ENCODE results near the gene MINAR2.
A peak's percentile ranks its signal among the peaks of the same experiment; 100 is the strongest.

Gene MINAR2

GRCh38 chr5:129747572-129748407 is at the start of gene MINAR2:
TSS of gene MINAR2 (plus strand) at chr5:129748094. CDS start at chr5:129748191, 97 bp downstream.
- no peak for DNase-seq (ENCODE audit: low read depth)

GRCh38 chr5:129698661-129699060 is 49.2 kb upstream of the MINAR2 start:
- DNase-seq (ENCODE audit: low read depth), result no peak

DNA sequence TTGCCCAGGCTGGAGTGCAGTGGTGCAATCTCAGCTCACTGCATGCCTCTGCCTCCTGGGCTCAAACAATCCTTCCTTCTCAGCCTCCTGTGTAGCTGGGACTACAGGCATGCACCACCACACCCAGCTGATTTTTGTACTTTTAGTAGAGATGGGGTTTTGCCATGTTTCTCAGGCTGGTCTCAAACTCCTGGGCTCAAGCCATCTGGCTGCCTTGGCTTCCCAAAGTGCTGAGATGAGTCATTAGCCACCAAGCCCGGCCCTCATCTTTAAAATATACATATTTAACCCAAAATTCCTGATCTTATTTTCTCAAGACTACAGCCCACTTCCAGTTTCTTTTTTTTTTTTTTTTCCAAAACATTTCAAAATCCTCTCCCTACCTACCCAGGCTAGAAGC is 31.7 kb upstream of the MINAR2 start:
- no peak for DNase-seq (ENCODE audit: low read depth)

DNA sequence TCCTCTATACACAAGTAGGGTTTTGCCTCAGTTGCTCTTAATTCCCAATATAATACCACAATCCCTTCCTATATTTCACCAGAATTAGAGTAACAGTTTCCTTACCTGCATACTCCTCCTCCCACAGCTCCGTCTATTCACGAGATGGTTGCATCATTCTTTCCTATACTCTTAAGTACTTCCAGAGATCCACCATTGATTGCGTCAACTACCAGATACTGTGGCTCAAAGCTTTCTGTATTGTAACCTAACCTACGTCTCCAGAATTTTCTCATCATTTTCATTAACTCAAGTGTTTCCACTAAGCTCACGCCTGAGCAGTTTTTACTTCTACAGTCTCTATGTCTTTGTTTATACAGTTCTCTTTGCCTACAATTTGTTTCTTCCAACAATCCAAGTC is 31.2 kb upstream of the MINAR2 start:
- DNase-seq (ENCODE audit: low read depth), result no peak

- no peak for DNase-seq (ENCODE audit: low read depth)
These were observed 30.1 kb upstream of the MINAR2 start for GRCh38 chr5:129717751-129718310.

- DNase-seq (ENCODE audit: low read depth), result no peak
These were observed 29.3 kb upstream of the MINAR2 start for GRCh38 chr5:129718471-129719090.

DNA sequence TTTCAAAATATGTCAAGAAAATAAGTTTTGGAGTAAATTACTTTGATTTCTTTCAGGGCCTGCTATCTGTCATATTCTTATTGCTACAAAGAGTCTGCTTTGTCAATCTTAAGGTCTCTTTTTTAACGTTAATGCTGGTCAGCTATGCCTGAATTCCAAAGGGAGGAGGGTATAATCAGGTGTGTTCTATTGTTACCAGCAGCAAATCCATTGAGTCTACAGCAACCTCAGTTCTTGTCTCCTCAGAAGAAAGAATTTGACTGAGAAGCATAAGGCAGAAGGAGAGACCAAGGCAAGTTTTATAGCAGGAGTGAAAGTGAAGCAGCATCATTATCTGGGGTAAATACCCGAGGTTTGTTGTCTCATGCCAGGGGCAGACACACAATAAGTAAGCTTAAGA is 23.7 kb upstream of the MINAR2 start:
- no peak for DNase-seq (ENCODE audit: low read depth)

DNA sequence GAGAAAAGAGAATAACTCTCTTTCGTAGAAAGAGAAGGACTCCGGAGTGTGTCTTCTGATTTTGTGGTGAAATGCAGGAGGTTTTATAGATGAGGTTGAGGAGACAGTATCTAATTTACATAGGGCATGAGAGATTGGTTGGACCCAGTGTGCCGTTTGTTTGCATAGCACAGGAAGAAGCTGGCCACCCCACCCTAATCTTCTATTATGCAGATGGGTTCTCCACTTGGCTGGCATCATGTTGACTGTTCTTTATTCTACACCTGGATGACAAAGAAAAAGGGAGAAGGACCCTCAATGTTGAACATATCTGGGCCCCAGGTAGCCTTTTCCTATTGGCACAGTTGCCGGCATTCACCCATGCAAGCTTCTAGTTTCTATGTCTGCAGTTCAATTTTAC is 23.2 kb upstream of the MINAR2 start:
- DNase-seq (ENCODE audit: low read depth), result no peak

DNA sequence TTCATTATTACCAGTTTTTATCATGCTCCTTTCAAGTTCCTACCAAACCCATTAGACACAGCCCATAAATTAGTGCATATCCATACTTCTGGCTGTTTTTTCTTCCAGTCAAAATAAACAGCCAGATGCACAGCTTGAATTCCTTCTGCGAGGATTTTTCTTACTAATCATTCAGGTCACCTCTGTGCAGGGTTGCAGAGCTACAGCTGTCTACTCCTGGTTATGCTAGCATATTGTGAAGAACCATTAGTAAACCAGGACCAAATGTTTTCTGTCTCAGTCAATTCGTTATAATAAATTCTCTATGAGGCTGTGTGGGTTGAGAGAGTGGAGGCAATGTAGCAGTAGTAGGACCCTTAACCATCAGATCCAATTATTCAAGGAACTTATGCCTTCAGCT is 8.1 kb upstream of the MINAR2 start:
- DNase-seq (ENCODE audit: low read depth), result no peak

DNA sequence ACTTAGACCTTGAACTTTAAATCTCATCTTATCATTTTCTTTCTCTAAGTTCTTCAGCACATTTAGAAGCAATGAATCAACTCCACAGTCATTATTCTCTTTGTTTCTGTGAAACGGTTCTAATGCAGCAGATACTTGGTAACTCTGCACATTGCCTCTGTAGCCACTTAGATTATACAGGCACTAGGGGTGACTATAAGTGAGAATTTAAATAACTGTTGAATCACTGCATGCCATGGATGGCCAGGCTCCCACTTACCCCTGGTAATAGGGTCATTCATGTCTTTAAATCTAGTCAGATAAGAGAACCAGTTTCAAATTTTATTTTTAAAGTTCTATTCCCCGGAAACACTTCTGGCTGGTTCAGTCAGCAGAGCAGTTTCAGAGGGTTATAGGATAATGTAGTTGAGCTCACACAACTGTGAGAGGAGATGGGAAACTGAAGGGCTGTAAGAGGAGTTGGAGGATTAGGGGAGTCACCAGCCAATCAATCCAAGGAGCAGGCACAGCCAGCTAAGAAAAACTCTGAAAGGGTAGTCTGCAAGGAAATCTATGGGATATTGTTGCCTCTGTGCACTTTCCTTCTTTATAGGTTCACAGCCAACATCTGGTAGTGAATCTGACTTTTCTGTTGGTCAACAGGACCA is 4.2 kb upstream of the MINAR2 start:
- no peak for DNase-seq (ENCODE audit: low read depth)

GRCh38 chr5:129745997-129746396 is 1.9 kb upstream of the MINAR2 start:
- no peak for DNase-seq (ENCODE audit: low read depth)

GRCh38 chr5:129746876-129747275 is 1.0 kb upstream of the MINAR2 start:
- DNase-seq (ENCODE audit: low read depth), result no peak

DNA sequence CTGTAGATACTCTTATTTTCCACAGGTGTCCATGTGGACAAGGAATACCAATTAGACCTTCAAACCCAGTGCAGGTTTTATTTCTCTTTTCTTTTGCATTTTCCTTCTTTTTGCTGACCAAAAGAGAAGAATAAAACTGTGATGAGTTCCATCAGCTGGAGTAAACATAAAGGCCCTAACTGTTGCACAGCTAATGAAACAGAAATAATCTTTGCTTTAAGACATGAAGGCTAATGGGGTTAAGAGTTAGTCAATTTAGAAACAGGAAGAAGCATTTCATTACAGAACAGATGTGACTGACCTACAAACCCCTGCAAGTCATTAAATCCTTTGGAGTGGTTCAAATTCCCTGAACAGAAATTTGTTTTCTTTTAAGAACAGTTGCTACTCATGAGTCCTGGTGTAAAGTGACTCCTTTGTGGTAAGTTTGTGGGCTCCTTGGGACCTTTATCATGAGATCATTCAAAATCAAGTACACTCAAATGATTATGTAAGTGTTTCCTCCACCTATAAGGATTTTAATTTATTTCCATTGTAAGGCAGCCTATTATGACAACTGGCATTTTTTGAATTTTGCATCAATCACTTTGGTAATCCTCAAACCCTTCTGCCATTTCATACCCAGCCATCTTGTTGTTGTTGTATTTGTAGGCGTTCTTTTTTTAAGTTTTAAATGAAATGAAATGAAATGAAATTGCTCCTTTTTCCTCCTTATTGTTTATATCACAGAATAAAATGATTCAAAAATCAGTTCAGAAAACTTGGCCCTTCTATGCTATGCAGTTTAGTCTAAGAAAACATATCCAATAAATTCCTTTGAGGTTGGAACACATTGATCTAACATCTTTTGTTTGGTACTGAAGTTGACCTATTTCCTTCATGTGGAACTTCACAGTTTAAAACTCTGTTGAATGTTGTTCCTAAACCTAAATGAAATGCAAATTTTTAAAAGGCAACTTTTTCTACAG is 1.3 kb downstream of the MINAR2 start:
- DNase-seq (ENCODE audit: low read depth), result no peak

DNA sequence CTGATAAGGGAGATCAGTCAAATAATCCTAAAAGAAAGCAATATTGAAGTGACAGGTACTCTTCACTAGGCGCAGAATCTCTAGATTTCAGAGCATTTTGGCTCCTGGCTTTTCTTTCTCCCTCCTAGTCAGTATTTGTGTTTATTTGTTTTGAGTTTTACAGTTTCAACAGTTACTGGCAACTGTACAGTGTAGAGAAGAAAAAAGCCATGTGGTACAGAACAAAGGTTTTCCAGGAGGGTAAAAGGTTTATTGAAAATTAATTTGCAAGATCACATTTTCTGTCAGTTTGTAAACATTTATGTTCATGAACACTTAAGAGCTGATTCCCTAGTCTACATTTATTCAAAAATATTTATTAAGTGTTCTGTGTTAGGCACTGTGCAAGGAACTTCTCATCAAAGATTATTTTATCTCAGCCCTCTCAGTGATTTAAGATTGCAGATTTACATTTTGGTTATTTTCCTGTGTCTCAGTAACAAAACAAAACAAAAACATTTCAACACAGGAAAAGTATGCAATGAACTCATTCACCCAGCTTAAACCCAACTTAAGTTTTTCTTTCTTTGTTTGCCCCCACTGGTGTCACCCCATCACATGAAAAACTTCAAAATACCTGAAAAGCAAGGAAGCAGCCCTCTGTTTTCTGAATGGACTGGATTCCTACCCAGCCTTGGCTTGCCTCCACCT is 12.9 kb downstream of the MINAR2 start:
- DNase-seq (ENCODE audit: low read depth), result no peak

- DNase-seq (ENCODE audit: low read depth), result no peak
These were observed 15.8 kb downstream of the MINAR2 start for GRCh38 chr5:129763651-129764050.

DNA sequence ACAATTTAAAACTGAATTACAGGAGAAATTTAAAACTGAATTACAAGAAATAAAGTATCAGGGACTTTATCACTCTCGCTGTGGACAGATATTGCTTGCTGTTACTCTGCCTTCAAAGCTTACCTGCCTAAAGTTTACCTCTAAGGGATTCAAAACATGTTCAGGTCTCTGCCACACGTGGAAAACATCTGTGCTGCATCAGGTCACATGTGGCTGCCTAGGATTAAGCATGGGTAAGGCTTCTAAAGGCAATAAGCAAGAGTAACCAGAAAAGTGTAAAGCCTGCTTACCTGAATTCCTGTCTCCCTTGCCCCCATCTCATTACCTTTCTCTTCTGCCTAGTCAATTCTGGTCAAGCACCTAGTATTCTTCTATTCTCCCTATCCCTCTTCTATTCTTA is 18.9 kb downstream of the MINAR2 start:
- no peak for DNase-seq (ENCODE audit: low read depth)

DNA sequence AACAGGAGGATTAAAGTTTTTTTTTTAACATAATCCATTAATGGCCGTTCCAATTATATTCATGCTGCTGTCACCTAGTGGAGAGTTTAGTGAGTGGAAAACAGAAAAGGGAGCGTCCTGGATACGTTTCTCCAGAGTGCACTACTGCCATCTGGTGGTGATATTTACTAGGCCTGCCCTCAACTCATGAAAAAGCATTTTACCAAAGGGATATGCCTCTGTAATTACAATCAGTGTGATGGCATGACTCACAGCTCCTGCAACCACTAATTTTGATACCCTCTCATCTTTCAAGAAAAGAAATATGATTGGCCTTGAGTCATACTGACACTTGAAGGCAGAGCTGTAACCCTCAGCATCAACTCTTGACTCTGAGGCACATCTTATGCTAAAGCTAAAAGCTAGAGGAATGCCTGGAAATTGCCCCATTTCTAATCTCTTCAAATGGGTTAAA is 20.1 kb downstream of the MINAR2 start:
- DNase-seq (ENCODE audit: low read depth), result peak; percentile 51

DNA sequence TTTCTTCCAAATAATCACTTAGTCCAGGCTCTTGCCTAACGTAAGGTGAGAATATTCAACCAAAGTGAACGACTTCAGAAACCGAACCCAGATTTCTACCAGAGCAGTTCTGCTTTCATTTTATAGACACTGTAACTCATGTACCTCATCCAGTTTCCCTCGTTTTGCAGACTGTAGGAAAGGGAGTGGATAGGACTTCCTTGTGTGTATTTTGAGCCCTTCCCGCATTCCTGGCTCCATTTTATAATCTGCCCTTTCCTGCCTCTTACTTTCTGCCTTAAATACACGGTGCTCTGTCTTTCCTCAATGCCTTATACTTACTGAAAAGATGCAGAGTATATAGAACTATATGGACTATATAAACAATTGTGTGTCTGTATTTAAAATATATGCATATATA is 20.8 kb downstream of the MINAR2 start:
- no peak for DNase-seq (ENCODE audit: low read depth)

DNA sequence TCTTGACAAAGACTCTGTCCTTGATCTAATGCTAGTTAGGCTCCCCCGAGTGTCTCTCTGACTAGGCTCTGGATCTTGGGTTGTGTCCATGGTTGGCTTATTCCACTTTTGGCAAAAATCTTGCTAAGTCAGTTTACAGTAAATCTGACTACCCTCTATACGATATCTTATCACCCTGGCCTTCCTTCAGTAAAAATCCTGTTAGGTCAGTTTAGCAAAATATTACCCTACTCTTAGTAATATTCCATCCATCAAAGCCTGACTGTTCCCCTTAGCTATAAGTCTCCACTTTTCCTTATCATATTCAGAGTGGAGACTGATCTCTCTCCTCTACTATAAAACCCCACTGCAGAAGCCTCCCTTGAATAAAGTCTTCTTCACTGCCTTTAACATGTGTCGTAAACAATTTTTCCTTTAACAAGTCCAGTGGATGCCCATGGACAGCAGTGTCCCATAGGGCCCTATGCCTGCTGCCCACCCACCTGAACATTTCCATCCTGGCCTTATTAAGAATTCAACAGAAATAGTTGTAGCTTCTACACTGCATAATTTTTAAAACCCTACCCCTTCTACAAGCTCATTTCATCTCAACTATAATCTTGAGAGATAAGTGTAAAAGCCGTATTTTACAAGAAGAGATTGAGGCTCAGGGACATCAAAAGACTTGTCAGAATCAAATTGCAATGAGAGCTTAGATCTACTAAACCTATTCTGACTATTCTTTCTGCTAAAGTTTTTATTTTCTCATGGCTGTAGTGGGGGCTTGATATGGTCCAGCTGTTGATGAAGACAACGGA is 22.3 kb downstream of the MINAR2 start:
- DNase-seq (ENCODE audit: low read depth), result no peak

Data from activated T-cell treated with anti-CD3 and anti-CD28 coated beads for 48 hours (primary cell).